DND-41 (cell line): ENCODE measurements around the gene PRKCA.
A peak's percentile ranks its signal among the peaks of the same experiment; 100 is the strongest.

Experiments used
- CTCF ChIP-seq: IDR thresholded peaks from 2 replicates; pipeline ENCODE4 v1.5.1; 2012; ENCODE audit warnings: borderline replicate concordance, low read length, moderate library complexity, mild to moderate bottlenecking; ENCODE audit not compliant: poor library complexity, severe bottlenecking; ENCODE audit errors: extremely low read depth
- EZH2 ChIP-seq: IDR thresholded peaks from 3 replicates; pipeline ENCODE4 v1.6.1; 2012; ENCODE audit warnings: borderline replicate concordance, low read depth, mild to moderate bottlenecking, moderate library complexity, low read length, inconsistent platforms; ENCODE audit not compliant: severe bottlenecking

DNA sequence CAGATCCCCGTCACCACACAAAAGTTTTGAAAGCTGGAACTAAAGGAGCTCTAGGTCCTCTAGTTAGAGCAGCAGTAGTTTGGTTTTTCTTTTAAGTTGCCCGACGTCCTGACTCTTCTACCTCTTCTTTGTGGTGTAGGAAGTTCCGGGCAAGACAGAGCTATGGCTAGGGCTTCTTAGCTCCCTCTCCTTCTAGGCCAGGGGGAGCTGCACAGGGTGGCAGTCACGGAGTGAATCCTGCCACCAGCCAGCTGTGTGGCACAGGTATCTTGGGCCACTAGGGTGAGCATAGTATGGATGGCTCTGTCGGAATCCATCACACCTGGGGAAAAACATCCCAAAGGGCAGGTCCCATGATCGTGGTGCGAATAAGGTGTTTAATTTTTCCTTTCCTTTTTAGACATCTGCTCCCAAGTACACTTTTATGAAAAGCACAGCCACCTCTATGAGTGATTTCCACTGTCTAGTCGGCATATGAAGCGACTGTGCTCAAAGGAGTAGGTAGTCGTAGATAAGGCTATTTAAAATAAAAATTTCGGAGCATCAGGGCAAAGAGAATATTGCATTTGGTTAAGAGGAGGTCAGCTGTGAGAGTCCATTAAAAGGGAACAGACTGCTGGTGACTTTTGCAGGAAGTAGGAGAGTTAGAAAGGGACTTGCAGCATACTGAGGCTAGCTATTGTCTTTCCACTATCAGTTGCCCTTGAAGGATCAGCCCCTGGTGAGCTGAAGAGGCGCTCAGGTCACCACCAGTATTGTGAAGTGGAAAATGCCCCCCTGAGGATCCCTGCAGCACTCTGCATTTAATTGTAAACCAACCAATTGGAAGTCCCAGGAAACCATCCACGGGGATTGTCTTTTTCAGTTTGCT is 2.1 kb downstream of the PRKCA start:
- TF ChIP-seq CTCF: peak; percentile 30
- no peak for TF ChIP-seq EZH2
